ENCODE measurements around the gene CLIC6. TPM values are rescaled to one million over a fixed set of nuclear protein-coding genes. Genes with fewer than 3 reads are reported as not detected.
A peak's percentile ranks its signal among the peaks of the same experiment; 100 is the strongest.

Gene CLIC6
- total and polyA plus RNA-seq, 9 of the 15 experiments (the other 6 are each of a cell fraction or from before 2014, with no cell fraction given), result not detected

DNA sequence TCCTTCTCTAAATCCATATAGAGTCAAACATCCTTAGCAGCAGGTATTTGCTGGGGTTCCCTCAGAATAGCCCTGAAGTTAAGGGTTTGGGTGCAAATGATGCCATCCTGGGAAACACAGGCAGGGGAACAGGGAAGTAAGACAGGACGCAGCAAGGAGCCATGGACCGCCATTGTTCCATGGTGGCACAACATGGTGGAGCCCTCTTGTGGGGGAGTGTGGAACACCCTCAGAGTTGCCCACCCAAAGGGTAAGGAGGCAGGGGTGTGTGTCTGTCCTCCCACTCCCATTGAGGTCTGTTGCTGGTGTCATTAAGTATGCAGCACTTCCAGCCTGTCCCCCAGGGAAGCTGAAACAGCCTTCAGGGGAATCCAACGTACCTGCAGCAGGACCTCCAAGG, 33.5 kb upstream of the CLIC6 start:
- intact Hi-C loops (cut with micrococcal nuclease), result no loop called here
- CTCF ChIA-PET (ENCODE audit: low intra/inter-chr PET ratio), result no interaction called here
- TF ChIP-seq ZNF12 (CRISPR knock-in tag; IDR thresholded peaks at IDR 0.05), result 0 out of 2 replicates have a peak, but pooled peaks have one; percentile 23
- no peak for TF ChIP-seq SP1 (CRISPR knock-in tag; IDR thresholded peaks at IDR 0.05)
- TF ChIP-seq, protein P1, sequence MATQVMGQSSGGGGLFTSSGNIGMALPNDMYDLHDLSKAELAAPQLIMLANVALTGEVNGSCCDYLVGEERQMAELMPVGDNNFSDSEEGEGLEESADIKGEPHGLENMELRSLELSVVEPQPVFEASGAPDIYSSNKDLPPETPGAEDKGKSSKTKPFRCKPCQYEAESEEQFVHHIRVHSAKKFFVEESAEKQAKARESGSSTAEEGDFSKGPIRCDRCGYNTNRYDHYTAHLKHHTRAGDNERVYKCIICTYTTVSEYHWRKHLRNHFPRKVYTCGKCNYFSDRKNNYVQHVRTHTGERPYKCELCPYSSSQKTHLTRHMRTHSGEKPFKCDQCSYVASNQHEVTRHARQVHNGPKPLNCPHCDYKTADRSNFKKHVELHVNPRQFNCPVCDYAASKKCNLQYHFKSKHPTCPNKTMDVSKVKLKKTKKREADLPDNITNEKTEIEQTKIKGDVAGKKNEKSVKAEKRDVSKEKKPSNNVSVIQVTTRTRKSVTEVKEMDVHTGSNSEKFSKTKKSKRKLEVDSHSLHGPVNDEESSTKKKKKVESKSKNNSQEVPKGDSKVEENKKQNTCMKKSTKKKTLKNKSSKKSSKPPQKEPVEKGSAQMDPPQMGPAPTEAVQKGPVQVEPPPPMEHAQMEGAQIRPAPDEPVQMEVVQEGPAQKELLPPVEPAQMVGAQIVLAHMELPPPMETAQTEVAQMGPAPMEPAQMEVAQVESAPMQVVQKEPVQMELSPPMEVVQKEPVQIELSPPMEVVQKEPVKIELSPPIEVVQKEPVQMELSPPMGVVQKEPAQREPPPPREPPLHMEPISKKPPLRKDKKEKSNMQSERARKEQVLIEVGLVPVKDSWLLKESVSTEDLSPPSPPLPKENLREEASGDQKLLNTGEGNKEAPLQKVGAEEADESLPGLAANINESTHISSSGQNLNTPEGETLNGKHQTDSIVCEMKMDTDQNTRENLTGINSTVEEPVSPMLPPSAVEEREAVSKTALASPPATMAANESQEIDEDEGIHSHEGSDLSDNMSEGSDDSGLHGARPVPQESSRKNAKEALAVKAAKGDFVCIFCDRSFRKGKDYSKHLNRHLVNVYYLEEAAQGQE (IDR thresholded peaks at IDR 0.05; ENCODE audit: borderline replicate concordance), result peak; percentile 31; the same call in 1 of the 2 replicates
- TF ChIP-seq, protein P1 (CRISPR knock-in tag; IDR thresholded peaks at IDR 0.05; ENCODE audit: low read depth), result no peak
- TF ChIP-seq ILF3 (IDR thresholded peaks at IDR 0.05; ENCODE audit: borderline replicate concordance), result no peak
- TF ChIP-seq, protein P2, sequence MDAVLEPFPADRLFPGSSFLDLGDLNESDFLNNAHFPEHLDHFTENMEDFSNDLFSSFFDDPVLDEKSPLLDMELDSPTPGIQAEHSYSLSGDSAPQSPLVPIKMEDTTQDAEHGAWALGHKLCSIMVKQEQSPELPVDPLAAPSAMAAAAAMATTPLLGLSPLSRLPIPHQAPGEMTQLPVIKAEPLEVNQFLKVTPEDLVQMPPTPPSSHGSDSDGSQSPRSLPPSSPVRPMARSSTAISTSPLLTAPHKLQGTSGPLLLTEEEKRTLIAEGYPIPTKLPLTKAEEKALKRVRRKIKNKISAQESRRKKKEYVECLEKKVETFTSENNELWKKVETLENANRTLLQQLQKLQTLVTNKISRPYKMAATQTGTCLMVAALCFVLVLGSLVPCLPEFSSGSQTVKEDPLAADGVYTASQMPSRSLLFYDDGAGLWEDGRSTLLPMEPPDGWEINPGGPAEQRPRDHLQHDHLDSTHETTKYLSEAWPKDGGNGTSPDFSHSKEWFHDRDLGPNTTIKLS (IDR thresholded peaks at IDR 0.05; ENCODE audit: borderline replicate concordance, low read depth), result 0 out of 2 replicates have a peak, but pooled peaks have one; percentile 17
- TF ChIP-seq, protein P3, sequence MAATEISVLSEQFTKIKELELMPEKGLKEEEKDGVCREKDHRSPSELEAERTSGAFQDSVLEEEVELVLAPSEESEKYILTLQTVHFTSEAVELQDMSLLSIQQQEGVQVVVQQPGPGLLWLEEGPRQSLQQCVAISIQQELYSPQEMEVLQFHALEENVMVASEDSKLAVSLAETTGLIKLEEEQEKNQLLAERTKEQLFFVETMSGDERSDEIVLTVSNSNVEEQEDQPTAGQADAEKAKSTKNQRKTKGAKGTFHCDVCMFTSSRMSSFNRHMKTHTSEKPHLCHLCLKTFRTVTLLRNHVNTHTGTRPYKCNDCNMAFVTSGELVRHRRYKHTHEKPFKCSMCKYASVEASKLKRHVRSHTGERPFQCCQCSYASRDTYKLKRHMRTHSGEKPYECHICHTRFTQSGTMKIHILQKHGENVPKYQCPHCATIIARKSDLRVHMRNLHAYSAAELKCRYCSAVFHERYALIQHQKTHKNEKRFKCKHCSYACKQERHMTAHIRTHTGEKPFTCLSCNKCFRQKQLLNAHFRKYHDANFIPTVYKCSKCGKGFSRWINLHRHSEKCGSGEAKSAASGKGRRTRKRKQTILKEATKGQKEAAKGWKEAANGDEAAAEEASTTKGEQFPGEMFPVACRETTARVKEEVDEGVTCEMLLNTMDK (IDR thresholded peaks at IDR 0.05; ENCODE audit: borderline replicate concordance, insufficient read depth, low read depth, low read length, poor library complexity, severe bottlenecking), result peak; percentile 95
- TF ChIP-seq RAD21 (CRISPR knock-in tag; conservative IDR thresholded peaks at IDR 0.05 in 1 of 2, IDR thresholded peaks at IDR 0.05 in 1 of 2), result peak in 1 of 2 experiments; percentile 68; a peak in 2 of 4 replicates
- no peak for TF ChIP-seq ZNF124 (CRISPR knock-in tag; IDR thresholded peaks at IDR 0.05)

More for the DNA sequence above, 33.5 kb upstream of the CLIC6 start:
- in situ Hi-C loops (cut with MboI), result loop anchor here (10.0 to 25.0 kb wide), 2 partner anchors 248 to 711 kb away; partner anchors contain the start of gene SMIM11
- Histone ChIP-seq H3K9me3 (replicated peaks; ENCODE audit: control insufficient read depth, insufficient read depth, low read depth, low read length) (no peaks in the 10 kb centered on the region), H3K4me3 (no peak overlapping the region), H3K27me3 (ENCODE audit: control insufficient read depth in 2 of 2, insufficient read depth in 2 of 2, low read length in 2 of 2) (peaks cover 12 to 26% of the 10 kb centered on the region in 2 experiments), H3K27ac (ENCODE audit: extremely low read depth, low read depth, low read length) (no peak overlapping the region), H3K9me1 (ENCODE audit: control insufficient read depth, insufficient read depth, low read length) (no peaks in the 10 kb centered on the region), H3K36me3 (ENCODE audit: control insufficient read depth, insufficient read depth, low read length) (no peaks in the 10 kb centered on the region), H3K4me2 (ENCODE audit: insufficient read depth, low read length) (peak overlapping the region; percentile 61), H2AFZ (ENCODE audit: low read depth, low read length) (peak overlapping the region; percentile 84), H4K20me1 (replicated peaks; ENCODE audit: control insufficient read depth, insufficient read depth, low read length) (no peaks in the 10 kb centered on the region), H3K79me2 (ENCODE audit: control insufficient read depth, insufficient read depth, low read length) (no peaks in the 10 kb centered on the region), H3K9ac (ENCODE audit: insufficient read depth in 1 of 2, low read depth in 2 of 2, low read length in 2 of 2) (no peak overlapping the region), H3K4me1 (replicated peaks in 1 of 2; ENCODE audit: control insufficient read depth in 2 of 2, insufficient read depth in 2 of 2, low read length in 2 of 2) (peaks cover 0 to 4% of the 10 kb centered on the region in 2 experiments; a peak in 1 of 5 replicates)
- ATAC-seq (peak; percentile 85), FAIRE-seq (peak; percentile 77), DNase-seq (ENCODE audit: extremely low read depth in 1 of 4, low spot score in 3 of 4) (peak; percentile 53 to 68 (median 64))
- WGBS (ENCODE audit: insufficient coverage, low coverage, missing lambda C conversion rate), result 0% methylated on average over 3 of the region's 3 CpGs
- BruUV-seq (replicated peaks), result no TSS peak
- POLR2A ChIA-PET, result no interaction called here
